ENCODE data around the gene DEFB108B.
A peak's percentile ranks its signal among the peaks of the same experiment; 100 is the strongest.
"Not testable (repeated sequence)": the region's sequence is repeated elsewhere in the genome, so short reads cannot be mapped to it uniquely, and the experiment has no call there.

DEFB108B gene

DNA sequence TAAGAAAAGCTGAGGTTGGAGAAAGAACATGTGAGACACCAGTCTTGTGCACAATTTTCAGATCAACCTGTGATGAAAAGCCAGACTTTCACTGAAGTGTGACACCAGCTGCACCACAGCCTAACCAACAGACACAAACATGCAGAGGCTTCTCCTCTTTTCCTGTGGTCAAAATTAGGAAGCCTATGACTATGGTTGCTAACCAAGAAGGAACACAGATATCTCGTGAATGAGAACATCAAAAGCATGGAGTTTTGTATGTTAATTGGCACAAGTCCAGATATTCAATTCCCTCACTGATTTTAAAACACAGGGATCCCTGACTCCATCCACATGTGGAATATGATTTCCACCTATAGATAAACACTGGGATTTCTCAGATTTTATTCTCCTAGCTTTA lies 11.5 kb upstream of the DEFB108B start:
- not testable (repeated sequence) for DNase-seq

DNA sequence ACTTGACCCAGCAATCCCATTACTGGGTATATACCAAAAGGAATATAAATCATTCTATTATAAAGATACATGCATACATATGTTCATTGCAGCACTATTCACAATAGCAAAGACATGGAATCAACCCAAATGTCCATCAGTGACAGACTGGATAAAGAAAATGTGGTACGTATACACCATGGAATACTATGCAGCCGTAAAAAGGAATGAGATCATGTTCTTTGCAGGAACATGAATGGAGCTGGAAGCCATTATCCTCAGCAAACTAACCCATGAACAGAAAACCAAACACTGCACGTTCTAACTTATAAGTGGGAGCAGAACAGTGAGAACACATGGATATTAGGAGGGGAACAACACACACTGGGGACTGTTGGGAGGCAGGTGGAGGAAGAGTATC lies 3.8 kb upstream of the DEFB108B start:
- DNase-seq, result not testable (repeated sequence)

GRCh38 chr11:71829686-71830085 lies 3.3 kb upstream of the DEFB108B start:
- DNase-seq, result not testable (repeated sequence)

- not testable (repeated sequence) for DNase-seq
These were observed 9.7 kb downstream of the DEFB108B start for GRCh38 chr11:71842720-71843119.

GRCh38 chr11:71843355-71843754 lies 10.4 kb downstream of the DEFB108B start:
- not testable (repeated sequence) for DNase-seq

DNA sequence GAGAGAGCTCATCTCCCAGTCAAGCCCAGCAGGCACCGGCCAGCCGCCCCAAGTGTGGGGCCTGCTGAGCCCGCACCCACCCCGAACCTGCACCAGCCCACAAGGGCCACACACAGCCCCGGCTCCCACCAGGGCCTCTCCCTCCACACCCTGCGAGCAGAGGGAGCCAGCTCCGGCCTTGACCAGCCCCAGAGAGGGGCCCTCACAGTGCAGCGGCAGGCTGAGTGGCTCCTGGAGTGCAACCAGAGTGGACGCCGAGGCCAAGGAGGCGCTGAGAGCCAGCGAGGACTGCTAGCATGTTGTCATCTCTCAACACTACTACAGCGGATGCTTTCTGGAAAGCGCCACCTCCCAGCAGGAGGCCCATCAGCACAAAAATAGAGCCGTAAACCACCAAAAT lies 10.9 kb downstream of the DEFB108B start:
- DNase-seq, result no peak

DNA sequence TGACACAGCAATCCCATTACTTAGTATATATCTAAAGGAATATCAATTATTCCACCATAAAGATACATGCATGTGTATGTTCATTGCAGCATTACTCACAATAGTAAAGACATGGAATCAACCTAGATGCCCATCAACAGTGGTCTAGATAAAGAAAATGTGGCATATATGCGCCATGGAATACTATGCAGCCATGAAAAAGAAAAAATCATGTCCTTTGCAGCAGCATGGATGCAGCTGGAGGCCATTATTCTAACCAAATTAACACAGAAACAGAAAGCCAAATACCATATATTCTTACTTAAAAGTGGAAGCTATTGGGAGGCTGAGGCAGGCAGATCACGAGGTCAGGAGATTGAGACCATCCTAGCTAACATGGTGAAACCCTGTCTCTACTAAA lies 20.9 kb downstream of the DEFB108B start:
- DNase-seq, result not testable (repeated sequence)

DNA sequence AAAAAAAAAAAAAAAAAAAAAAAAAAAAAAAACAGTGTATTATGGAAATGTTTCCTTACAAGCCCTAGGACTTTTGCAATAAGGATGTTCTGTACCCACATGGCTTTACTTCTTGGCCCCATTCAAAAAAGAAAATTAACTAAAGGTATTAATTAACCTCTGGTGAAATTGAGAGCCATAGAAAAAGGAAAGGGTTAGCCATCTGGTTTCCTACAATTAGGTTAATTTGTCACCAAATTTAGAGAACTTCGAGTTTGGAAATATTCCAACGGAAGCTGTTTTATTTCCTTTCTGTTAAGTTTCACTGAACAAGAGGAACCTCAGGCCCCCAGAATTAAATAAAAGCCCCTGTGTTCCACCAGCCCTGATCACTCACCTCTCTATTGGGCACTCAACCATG lies 22.9 kb downstream of the DEFB108B start:
- not testable (repeated sequence) for DNase-seq

DNA sequence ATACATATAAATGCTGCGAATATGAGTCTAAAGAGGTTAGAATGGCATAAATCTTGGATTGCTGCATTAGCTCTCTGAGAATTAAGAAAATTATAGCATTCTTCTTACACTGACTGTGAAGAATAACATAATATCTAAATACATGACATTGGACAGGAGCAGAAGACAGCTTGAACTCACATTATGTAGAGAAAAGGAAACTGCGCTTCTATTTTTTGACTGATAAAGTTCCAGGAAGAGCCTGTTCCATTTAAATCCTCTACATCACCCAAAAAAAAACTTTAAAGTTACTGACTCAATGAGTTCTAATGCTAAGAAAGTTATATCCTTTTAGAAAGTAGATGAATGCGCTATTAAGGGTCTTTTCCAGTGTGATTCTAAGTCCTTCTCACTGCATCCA lies 27.8 kb downstream of the DEFB108B start:
- not testable (repeated sequence) for DNase-seq

DNA sequence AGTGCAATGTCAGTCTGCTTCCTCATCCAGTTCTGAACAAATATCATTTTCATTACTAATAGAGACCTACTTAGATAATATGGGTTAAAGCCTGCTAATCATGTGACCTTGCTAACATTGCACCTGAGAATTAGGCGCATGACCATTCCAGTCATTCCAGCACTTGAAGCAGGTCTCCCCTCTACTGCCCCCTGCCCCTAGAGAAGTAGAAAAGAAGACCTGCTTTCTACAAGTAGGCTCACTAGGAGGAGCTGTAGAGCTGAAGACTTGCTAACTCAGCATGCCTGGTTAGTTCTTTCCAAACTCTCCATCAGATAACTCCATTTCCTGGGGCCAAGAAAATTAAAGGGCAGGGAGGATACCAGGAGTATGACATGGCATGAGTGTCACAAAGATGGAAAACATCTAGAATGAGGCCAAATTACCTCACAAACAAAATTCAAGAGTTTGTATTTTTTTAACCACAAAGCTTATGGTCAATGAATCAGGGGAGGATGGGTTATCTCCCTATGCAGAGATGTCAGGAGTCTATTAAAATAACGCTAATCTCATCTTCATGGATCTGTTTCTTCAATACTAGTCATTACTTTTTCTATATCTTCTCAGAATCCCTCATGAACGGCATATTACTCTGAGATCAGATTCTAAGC lies 31.1 kb downstream of the DEFB108B start:
- DNase-seq, result peak; percentile 9

GRCh38 chr11:71867209-71867608 lies 34.2 kb downstream of the DEFB108B start:
- DNase-seq, result not testable (repeated sequence)

DNA sequence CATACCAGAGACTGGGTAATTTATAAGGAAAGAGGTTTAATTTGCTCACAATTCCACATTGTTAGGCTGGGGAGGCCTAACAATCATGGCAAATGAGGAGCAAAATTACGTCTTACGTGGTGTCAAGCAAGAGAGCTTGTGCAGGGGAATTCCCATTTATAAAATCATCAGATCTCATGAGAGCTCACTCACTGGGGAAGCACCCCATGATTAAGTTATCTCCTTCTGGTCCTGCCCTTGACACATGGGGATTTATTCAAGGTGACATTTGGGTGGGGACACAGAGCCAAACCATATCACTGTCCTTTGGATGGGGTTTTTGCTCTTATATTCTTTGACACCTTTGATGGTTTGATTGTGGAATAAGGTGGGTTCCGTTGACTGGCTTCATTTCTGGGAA lies 36.9 kb downstream of the DEFB108B start:
- DNase-seq, result not testable (repeated sequence)

GRCh38 chr11:71870661-71871060 lies 37.7 kb downstream of the DEFB108B start:
- DNase-seq, result not testable (repeated sequence)

DNA sequence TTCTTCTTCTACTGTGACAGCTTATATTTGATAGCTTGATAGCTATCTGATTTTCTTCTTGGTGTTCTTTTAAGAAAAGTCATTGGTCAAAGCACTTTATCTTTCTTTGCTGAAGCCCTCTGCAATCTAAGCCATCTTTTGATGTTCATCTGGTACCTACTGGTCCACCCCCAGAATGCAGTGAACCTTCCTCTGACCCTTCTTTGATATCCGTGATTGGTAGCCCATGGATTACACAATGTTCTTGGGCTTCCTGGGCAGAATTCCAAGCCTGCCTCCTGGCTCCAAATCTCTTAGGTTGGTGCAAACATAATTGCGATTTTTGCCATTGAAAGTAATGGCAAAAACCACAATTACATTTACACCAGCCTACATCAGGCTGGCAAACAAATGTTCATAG lies 43.3 kb downstream of the DEFB108B start:
- not testable (repeated sequence) for DNase-seq

- not testable (repeated sequence) for DNase-seq
These were observed 45.1 kb downstream of the DEFB108B start, which contains the start of gene DEFB131B for GRCh38 chr11:71878059-71878458. Gene DEFB131B, plus strand, starts transcription at chr11:71878453. Its CDS starts 0 bp downstream, at chr11:71878453.

GRCh38 chr11:71885806-71886205 lies 52.8 kb downstream of the DEFB108B start:
- not testable (repeated sequence) for DNase-seq
